Anterior cingulate cortex (tissue), 58 donors: Measurements from ENCODE around the gene RSPH1.

Experiments
- DNase-seq, 58 donors: peaks; one replicate each; lab custom pipeline; 2025; lab: John Stamatoyannopoulos, UW

The RSPH1 gene

DNA sequence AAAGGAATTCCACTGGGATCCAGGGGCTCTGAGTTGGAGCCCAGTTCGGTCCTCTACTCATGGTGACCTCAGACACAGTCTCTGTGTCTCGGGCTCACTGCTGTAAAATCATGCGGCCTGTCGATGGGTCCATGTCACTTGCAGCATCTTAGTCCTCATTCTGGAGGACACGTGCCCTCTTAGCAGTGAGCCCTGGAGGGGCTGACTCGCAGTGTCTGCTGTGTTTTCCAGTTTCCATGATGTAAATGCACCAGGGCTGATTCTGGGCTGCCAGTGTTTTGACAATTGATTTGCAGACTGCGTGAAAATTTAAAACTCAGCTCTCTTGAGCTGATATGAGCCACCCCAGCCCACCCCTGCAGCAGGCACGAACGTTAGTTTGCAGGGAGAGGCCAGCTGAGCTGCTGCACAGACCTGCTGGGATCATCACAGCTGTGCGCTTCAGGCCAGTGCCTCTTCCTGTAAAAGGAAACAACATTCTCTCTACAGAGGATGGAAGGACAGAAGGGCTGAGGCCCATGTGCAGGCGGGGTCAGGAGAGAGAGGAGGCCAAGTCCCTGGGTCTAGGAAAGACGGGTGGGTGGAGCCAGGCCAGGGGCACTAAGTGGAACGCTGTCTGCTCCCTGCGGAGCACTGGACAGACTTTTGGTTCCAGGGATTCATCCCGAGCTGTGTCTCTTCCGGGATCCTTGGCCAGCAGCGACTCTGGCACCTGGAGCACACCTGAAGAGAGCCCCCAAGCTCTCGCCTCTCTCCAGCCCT, 42.6 kb downstream of the RSPH1 start:
- DNase-seq = no peak

DNA sequence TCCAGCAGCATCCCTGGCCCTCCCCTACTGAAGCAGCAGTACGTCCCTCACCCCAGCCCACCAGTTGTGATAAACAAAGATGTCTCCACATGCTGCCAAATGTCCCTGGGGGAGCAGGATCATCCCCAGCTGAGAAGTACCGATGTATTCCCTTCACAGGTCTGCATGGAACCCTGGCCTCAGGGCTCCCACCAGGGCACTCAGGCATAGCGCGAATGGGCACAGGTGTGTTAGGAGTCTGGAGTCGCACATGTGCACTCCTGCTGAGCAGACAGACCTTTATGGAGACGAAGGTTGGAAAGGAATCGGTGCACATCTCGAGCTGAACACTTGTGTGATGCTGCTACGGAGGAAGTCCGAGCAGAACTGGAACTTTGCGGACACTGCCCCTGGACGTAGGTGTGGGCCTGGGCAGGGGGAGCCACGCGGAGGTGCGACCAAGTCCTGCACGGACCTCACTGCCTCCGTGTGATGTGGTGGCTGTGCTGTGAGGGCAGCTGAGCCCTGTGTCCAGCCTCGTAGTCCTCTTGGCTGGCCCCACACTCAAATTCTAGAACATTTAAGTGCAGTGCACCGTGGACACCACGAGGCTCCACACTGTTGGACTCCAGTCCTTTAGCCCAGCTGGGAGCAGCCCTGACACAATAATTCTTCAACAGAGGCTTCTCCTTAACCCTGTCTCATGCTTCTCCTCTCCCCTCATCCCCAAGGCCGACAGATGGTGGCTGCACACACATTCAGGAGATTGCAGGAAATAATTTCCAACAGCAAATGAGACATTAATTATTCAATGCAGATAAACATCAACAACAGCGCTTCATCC, 43.4 kb downstream of the RSPH1 start:
- no peak for DNase-seq

DNA sequence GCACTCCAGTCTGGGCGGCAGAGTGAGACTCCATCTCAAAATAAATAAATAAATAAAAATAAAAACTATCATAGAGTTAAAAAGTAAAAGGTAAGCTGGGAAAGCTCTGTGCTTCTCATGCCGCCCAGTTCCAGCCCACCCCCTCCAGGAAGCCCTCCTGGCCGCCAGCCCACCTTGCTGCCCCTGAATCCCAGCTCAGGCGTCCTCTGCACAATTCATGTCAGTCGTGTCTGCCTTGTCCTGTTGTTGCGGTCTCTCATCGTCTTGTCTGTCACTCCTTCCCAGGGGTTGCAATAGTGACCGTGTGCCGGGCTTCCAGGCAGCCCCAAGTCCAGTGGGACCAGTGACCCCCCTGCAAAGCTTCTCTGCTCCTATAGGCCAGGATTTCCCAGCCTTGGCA, 44.1 kb downstream of the RSPH1 start:
- DNase-seq = no peak

DNA sequence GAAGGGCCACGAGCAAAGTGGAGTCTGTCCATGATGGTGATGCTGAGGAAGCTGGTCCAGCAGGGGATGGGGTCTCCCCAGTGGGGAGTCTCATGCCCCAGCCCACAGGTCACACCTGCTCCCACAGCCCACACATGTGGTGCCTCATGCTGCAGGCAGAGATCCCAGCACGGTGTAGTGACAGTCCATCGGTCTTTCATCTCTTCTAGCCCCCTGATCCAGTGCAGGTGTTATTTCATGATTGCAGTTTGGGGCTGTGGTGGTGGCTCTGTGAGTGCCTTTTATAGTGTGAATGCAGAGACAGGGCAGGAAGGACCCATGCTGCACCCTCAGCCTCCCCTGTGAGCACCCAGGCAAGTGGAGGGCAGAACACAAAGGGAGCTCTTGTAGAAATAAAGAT, 47.3 kb downstream of the RSPH1 start:
- DNase-seq = no peak

DNA sequence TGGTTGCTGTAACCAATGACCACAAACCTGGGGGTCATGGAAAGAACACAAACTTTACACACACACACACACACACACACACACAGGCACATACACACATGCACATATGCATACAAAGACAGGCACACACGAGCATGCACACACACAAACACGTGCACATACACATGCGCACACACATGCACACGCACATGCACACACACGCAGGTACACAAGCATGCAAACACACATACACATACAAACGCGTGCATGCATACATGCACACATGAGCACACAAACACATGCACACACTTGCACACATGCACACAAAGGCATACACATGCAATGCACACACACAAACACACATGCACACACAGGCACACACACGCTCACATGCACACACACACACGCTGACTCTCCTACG, 48.3 kb downstream of the RSPH1 start:
- DNase-seq = no peak

DNA sequence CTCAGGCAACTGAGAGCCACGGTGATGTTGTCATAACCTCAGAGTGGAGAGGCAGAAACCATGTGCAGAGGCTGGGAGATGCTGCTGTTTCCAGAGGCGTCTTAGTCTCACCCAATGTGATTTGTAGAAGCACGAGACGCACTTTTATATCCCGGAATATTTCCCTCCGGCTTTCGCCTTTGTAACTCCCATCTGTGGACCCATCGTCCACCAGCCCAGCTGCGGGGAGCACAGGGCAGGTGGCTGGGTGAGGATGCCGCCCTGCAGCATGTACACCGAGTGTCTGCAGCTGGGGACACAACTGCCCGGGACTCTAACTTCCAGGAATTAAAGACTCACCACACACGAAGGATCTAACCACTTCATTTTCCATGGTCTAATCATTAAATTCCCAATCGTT, 48.8 kb downstream of the RSPH1 start:
- DNase-seq = no peak

DNA sequence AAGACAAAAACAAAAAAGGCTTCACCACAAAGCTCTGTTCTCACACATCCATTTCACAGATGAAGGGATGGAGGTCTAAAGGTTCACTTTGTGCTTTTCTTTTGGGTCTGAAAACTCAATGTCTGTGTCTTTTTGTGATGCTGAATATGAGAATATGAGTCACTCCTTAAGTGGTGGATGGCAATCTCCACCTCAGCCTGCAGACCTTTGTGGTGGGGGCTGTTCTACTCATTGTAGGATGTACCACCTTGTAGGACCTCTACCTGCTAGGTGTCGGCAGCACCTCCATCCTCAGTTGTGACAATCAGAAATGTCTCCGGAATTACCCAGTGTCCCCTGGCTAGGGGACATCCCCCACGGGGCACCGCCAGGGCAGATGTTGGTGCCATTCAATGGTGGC, 49.5 kb downstream of the RSPH1 start:
- no peak for DNase-seq

DNA sequence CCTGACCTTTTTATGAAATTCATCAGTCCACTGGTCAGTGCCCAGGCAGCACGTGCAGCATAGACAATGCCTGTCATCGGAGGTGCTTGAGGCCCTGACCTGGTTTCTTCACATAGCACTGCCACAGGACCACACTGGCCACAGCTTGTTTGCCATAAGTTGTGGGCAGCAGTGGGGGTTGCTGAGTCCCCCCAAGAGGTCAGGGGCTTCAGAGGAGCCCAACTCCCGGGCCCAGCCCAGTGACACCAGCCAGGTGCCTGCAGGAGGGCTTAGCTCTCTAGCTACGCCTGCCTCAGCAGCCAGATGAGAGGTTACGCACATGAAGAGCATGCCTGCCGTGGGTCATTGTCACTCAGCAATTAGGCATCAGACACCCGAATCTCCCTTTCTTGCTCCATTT, 50.7 kb downstream of the RSPH1 start:
- DNase-seq = no peak

DNA sequence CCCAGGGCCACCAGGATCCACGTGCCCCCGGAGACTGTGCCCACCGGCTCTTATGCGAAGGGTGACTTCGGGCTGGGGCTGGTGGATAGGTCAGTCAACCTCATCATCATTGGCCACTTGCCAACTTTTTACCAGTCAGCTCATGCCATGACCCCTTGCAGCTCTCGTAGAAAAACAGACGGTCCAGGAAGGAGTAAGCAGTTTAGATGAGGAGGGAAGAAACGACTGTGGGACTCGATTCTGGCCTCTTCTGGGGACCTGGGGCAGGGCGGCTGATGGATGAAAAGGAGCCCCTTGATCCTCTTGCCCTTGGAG, 51.3 kb downstream of the RSPH1 start:
- no peak for DNase-seq

DNA sequence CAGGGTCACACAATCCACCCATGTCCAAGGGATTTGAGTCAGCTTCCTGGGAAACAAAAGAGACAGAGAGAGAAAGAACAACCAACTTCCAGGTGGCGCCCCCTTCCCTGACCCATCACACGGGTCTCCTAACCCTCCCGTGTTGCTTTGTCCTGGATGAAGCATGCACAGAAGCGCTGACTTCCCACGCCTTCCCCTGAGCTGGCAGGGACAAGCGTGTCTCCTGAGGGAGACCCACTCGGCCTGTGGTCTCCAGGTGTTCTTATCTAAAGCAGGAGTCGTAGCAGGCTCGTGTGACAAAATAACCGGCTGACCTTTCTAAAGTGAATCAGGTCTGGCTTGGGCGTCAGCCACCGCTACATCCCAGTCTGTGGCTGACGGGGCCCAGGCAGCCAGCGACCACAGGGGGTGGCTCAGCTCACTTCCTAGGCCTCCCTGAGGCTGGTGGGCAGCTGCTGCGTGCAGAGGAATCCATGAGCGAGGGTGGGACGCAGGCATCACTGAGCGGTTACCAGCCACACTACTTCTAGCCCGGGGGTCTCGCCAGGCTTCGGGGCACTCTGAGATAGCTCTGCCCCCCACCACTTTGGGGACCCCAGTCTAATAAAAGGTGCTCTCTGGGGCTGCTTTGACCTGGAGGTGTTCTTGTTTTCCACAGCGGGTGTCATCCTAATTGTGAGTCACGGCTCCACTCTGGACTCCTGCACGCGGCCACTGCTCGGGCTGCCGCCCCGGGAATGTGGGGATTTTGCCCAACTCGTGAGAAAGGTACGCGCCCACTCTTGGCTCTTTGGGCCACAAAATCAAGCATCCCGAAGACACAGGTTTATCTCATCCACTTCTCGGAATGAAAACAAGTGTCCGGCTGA, 51.9 kb downstream of the RSPH1 start:
- no peak for DNase-seq

DNA sequence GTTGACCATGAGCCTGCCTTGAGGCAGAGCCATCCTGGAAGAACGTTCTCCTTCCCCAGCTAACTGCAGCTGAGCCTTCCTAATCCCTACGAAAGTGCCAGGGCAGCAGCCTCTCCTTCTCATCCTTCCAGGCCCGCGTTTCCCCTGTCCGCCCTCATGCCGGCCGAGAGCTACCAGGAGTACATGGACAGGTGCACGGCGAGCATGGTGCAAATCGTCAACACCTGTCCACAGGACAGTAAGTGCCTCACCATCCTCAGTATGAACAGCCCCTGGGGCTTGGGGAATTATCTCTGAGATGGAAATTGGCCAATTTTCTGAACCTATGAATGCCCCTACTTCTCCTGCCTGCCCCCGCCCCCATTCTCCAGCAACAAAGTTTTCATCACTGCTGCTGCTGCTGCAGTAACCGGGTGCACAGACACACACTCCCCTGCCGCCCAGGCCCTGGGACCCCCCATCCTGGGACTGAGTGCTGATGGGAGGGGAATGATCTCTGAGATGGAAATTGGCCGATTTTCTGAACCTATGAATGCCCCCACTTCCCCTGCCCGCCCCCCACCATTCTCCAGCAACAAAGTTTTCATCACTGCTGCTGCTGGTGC, 52.7 kb downstream of the RSPH1 start:
- no peak for DNase-seq

DNA sequence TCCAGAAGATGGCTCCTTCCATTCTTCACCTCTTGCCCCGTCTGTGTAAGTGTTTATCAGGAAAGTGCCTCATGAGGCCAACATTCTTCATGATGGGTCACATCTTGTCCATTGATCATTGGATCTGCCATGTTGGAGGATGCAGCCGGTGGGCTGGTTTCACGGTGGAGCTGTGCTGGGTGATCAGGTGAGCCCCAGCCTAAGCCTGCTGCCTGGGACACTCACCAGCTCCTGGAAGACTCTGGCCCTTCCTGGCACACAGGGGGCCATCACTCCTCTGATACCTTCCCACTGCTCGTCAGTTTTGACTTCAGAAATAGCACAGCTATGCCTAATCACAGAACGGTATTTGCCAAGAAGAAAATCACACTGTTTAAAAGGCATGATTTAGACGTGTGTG, 54.1 kb downstream of the RSPH1 start:
- DNase-seq = no peak

DNA sequence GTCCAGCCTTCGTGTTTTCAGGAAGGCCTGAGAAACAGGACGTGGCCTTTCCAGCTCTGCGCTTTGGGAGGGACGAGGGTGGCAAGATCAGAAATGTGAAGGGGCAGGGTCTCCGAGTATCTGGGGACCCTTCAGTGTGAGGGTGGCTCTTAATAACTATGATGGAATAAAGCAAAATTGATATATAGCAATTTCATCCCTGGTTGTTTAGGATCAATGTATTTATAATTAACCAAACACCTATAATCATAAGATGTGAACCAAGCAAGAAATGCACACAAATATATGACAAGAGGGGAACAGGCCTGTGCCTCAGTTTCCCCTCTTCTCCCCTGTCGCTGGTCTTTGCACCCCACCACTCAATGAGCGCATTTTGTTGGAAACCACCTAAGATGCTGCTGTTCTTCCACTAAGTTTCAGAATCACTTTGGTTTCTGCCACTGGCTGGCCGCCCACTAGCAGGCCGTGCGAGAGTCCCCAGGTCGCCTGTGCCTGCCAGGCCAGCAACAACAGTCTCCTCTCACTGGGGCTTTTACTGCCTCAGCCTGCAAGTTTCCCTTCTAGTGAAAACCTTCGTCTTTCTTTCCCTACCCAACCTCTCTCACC, 55.7 kb downstream of the RSPH1 start:
- peak in 1 of 58 donors; percentile 6 for DNase-seq

DNA sequence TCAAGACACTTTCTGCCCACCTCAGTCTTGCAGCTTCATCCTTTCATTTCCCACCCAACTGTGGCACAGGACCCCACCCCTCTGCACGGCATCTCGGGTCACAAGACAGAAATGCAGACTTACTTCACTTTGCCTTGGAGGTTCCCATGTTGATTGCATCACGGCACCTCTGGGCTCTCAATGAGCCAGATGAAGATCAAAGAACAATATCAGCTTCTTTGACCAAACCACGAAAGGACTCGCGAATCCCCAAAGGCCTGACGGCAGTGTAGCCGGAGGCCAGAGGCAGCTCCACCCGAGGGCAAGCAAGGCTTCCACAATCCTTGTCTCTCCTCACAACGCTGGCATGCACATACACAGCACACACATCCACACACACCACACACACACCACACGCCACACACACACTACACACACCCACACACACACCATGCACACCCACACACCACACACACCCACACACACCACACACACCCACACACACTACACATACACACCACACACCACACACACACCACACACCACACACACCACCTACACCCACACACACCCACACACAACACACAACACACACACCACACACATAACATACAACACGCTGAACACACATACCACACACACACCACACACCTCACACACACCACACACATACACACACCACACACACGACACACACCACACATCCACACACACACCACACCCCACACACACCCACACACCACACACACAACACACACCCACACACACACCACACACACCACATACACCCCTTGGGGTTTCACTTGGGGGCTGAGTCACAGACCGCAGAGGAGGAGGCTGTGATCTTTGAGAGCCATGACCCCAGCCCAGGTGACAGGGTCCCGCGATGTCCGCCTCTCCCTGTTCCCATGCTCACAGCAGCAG, 56.5 kb downstream of the RSPH1 start:
- no peak for DNase-seq

DNA sequence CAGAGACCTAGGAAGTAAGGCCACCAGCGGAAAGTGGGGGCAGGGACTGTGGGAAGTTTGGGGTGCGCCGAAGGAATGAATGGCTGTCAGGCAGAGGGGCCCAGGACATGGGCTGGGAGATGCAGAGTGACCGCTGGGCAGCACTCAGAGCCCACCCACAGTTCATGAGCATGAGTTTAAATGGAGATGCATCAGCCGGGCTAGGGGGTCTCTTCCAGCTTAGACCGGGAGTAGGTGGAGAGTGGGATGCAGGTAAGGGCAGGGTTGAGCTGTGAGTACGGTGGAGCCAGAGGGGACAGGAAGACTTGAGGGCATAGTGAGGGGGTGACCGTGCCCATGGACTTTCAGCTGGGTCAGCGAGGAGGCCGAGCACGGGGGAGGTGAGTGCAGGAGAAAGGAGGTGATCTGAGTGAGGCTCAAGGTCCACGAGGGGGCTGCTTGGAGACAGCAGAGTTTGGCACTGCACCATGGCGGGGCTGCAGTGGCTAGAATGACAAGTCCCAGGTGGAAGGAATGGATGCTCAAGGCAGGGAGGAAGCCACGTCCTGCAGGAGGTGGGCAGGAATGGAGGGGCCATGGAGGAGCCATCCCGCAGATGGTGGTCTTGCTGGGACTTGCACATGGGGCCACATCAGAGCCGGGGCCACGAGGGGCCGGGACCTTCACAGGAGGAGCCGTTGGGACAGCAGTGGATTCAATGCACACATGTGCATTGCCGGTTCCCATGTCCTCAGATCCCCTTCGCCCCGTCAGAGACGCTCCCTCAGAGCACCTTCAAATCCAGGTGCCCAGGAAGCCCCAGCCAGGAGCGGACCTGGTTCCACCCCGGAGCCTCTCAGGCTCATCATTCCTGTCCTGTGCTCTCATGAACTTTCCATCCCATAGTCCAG, 57.5 kb downstream of the RSPH1 start:
- no peak for DNase-seq

DNA sequence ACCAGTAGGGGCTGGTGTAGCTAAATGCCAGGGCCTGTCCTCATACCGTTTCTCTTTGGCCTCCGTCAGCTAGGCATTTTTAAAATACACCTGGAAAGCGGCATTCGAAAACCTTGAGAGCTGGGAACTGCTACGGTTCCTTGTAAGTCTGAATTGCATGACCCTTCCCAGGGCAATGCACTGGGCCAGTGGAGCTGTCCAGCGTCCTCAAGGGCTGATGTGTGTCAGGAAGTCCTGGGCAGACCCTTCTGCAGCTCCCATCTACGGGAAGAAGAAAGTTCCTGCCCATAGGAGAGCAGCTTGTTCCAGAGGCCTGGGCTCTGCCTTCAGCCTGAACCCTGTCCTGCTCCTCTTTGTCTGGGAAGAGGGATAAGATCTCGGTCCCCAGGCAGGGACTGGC, 58.2 kb downstream of the RSPH1 start:
- no peak for DNase-seq

DNA sequence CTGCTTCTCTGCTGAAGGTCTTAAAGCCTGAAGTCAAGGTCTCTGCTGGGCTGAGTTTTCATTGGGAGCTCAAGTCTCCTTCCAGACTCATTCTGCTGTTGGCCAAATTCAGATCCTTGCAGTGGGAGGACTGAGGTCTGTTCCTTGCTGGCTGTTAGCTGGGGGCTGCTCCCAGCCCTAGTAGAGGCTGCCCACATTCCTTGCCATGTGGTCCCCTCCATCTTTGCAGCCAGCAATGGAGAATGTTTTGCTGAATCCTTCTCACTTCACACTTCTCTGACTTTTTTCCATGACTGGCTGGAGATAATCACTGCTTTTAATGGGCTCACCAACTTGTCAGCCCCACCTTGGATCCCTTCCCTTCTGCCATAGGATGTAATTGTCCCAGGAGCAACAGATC, 59.1 kb downstream of the RSPH1 start:
- DNase-seq = no peak

DNA sequence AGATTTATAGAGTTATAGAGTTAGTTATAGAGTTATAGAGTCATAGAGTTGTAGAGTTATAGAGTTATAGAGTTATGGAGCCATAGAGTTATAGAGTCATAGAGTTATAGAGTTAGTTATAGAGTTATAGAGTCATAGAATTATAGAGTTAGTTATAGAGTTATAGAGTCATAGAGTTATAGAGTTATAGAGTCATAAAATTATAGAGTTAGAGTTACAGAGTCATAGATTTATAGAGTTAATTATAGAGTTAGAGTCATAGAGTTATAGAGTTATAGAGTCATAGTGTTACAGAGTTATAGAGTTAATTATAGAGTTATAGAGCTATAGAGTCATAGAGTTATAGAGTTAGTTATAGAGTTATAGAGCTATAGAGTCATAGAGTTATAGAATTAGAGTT, 60.2 kb downstream of the RSPH1 start:
- no peak for DNase-seq
